ENCODE data around the gene ADCY10.

The ADCY10 gene

GRCh38 chr1:167805041-167805556 is 108.8 kb downstream of the ADCY10 start:
- DNase-seq, result no peak

GRCh38 chr1:167803358-167804207 is 110.4 kb downstream of the ADCY10 start:
- peak in 1 of 2 experiments; percentile 10 for DNase-seq

- DNase-seq, result no peak
Observed at GRCh38 chr1:167802235-167802634, 111.7 kb downstream of the ADCY10 start.

- DNase-seq, result no peak
Observed at GRCh38 chr1:167800251-167800650, 113.7 kb downstream of the ADCY10 start.

- no peak for DNase-seq
Observed at GRCh38 chr1:167799747-167800146, 114.2 kb downstream of the ADCY10 start.

GRCh38 chr1:167798952-167799351 is 115.0 kb downstream of the ADCY10 start:
- DNase-seq, result no peak

- DNase-seq, result no peak
Observed at GRCh38 chr1:167797015-167797414, 116.9 kb downstream of the ADCY10 start.

GRCh38 chr1:167795810-167796740 is 117.9 kb downstream of the ADCY10 start:
- DNase-seq, result no peak

GRCh38 chr1:167794043-167794442 is 119.9 kb downstream of the ADCY10 start:
- DNase-seq, result no peak

- no peak for DNase-seq
Observed at GRCh38 chr1:167792188-167792565, 121.8 kb downstream of the ADCY10 start.

- no peak for DNase-seq
Observed at GRCh38 chr1:167791281-167792187, 122.4 kb downstream of the ADCY10 start.

- peak in 1 of 2 experiments; percentile 3 for DNase-seq
Observed at GRCh38 chr1:167790117-167790516, 123.8 kb downstream of the ADCY10 start.

GRCh38 chr1:167789501-167789900 is 124.4 kb downstream of the ADCY10 start:
- DNase-seq, result no peak

- DNase-seq, result no peak
Observed at GRCh38 chr1:167786502-167786901, 127.4 kb downstream of the ADCY10 start.

- no peak for DNase-seq
Observed at GRCh38 chr1:167784876-167785550, 128.9 kb downstream of the ADCY10 start.

GRCh38 chr1:167782946-167783345 is 131.0 kb downstream of the ADCY10 start:
- DNase-seq, result no peak

GRCh38 chr1:167781558-167781957 is 132.4 kb downstream of the ADCY10 start:
- no peak for DNase-seq

- no peak for DNase-seq
Observed at GRCh38 chr1:167777269-167777650, 136.7 kb downstream of the ADCY10 start.

- DNase-seq, result no peak
Observed at GRCh38 chr1:167776616-167777268, 137.2 kb downstream of the ADCY10 start.

GRCh38 chr1:167776151-167776550 is 137.8 kb downstream of the ADCY10 start:
- no peak for DNase-seq

- DNase-seq, result no peak
Observed at GRCh38 chr1:167775178-167775577, 138.8 kb downstream of the ADCY10 start.
